ENCODE data around the gene SPC24.
"Not testable (repeated sequence)": the region's sequence is repeated elsewhere in the genome, so short reads cannot be mapped to it uniquely, and the experiment has no call there.

SPC24 gene

DNA sequence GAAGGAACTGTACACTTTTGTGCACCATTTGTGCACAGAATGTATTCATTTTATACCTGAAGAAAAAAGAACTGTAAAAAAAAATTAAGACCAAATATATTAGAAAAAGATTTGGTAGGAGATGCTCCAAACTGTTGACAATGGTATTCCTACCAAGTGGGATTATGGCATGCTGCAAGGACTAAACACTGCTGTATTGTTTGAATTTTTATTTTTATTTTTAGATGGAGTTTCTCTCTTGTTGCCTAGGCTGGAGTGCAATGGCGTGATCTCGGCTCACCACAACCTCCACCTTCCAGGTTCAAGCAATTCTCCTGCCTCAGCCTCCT lies 4.8 kb upstream of the SPC24 start:
- not testable (repeated sequence) for DNase-seq

GRCh38 chr19:11159598-11160439 lies 4.2 kb upstream of the SPC24 start:
- no peak for DNase-seq

DNA sequence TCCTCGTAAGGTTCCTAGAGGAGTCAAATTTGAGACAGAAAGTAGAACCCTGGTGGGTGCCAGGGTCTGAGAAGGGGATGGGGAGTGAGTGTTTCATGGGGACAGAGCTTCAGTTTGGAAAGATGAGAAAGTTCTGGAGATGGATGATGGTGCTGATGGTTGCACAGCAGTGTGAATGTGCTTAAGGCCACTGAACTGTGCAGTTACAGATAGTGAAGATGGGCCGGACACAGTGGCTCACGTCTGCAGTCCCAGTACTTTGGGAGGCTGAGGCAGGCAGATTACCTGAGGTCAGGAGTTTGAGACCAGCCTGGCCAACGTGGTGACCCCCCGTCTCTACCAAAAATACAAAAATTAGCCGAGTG lies 917 bp downstream of the SPC24 start:
- DNase-seq: no peak

GRCh38 chr19:11152318-11153062 lies 3.1 kb downstream of the SPC24 start:
- DNase-seq: no peak

DNA sequence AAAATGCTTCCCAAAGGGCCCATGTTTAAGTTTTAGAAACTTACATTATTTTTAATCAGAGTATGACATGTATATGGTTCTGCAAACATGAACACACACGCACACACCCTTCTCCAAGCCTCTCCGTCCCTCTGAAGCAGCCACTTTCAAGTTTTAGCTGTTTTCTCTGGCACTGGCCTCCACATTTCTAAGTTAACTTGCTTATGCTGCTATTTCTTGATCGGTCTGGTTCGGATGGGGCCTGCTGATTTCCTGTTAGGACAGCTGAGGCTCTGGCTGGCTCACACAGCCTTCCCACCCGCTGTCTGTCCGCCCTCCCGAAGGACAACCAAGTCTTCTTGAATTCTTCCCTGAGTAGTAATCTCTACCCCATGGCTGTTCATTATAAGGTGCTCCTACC lies 4.4 kb downstream of the SPC24 start:
- DNase-seq: no peak

GRCh38 chr19:11148001-11148400 lies 7.6 kb downstream of the SPC24 start:
- no peak for DNase-seq

DNA sequence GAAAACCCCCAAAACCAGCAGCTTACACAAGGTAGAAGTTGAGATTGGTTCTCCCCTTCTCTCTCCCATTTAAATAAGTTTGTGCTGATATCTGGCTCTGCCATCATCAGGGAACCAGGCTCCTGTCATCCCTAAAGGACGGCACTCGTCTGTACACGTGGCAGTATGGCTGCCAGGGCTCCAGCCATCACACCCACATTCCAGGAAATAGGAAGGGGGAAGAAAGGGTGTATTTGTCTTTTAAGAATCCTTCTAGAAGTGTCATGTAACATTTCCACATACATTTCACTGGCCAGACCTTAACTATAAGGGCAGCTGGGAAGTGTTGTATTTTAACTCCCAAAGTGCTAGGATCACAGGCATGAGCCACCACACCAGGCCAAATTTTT lies 10.1 kb downstream of the SPC24 start:
- no peak for DNase-seq

DNA sequence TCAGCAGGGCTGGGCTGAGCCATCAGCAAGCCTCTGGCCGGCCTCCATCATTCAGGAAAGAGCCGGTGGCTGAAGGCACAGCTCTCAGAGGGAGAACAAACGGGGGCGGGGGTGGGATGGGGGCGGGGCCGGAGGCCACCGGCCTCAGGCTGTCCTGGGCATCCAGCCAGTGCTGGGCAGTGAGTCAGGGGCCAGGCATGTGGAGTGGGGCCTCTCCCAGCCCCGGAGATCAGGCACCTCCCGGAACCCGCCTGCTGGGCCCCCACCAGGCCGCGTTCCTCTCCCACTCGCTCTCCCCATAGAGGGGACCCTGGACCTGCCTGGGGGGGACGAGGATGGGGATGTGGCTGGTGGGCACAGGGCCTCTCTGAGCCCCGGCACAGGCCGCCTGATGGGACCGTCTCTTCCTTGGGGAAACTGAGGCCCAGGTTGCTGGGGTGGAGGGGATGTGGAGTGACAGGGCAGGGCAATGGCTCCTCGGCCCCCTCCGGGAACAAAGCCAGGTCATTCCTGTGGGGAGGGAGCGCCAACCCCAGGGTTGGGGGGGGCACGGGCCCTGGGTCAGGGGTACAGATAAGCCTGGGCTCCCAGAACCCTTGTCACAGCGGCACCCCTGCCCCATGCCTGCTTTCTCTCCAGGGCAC lies 12.9 kb downstream of the SPC24 start:
- no peak for DNase-seq

DNA sequence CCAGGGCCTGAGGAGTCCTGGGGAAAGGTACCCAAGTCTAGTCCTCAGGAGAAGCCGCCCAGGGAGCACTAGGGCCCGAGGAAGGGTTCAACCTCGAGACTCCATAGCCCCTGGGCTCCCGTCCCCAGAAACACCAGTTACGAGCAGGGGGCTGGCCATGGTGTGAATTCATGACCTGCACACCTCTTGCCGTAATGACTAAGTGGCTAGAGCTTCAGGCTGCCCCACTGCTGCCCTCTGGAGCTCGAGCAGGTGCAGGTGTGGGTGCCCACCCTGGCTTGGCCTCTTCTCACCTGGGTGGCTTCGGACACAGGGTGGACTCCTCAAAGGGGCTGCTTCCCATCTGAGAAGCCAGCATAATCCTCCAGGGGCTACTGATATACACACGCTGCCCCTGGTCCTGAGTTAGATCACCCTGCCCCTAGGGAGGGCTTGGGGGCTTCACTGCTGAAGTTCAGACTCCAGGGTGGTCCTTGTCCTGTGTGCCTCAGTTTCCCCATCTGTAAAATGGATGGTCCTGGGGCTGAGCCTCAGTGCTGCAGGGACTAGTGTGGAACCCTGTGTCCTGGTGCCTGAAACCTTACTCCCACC lies 13.6 kb downstream of the SPC24 start:
- DNase-seq: no peak

DNA sequence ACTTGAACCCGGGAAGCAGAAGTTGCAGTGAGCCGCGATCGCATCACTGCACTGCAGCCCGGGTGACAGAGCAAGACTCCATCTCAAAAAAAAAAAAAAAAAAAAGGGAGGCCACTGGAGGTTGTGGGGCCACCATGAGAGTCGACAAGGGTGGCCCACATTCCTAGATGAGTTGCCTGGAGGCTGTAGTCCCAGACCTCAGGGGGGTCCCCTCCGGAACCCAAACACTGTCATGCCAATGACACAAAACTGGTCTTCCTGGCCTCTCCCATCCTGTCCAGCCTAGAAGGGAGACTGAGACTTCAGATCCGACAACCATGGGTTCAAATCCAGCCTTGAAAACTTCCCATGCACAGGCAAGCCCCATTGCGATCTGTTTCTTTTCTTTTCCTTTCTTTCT lies 14.7 kb downstream of the SPC24 start:
- DNase-seq: no peak

DNA sequence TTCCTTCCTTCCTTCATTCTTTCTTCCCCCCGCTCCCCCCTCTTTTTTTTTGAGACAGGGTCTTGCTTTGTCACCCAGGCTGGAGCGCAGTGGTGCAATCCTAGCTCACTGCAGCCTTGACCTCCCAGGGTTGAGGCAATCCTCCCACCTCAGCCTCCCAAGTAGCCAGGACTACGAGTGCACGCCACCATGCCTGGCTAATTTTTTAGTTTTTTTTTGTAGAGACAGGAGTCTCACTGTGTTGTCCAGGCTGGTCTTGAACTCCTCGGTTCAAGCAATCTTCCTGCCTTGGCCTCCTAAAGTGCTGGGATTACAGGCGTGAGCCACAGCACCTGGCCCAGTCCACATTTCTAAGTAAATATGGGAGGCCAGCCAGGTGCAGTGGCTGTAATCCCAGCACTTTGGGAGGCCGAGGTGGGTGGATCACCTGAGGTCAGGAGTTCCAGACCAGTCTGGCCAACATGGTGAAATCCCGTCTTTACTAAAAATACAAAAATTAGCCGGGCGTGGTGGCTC lies 15.5 kb downstream of the SPC24 start:
- DNase-seq: not testable (repeated sequence)

- DNase-seq: peak; percentile 54 to 65
These were observed 16.8 kb downstream of the SPC24 start for GRCh38 chr19:11138601-11139300.

DNA sequence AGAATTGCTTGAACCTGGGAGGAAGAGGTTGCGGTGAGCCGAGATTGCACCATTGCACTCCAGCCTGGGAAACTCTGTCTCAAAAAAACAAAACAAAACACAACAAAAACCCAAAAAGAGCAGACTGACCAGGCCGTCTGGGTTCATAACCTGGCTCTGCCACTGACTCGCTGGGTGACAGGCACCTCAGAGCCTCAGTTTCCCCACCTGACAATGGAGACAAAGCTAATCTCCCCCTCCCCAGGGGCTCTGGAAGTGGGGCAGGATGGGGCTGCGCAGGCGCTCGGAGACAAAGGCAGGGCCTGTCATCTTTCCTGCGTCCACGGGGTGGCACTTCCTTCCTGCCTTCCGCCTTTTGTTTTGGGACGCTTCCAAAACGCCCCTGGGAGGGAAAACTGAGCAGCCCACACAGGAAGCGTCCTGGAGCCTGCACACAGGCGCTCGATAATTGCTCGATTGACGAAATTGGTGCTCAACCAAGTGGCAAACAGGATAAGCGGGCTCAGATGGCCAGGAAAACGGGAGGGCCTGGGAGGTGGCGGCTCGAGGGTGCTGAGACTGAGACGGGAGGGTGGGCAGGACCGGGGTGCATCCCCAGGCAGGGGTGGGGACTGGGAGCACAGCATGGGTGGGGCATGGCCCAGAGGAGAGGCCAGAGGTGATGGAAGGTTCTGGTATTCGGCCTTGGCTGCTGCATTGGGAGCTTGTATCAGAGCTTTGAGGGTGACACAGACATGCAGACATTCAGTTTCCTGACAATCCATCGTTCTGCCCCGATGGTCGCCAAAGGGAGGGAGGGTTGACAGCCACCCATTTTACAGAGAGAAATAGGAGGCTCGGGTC lies 17.8 kb downstream of the SPC24 start:
- DNase-seq: peak; percentile 75 to 87

GRCh38 chr19:11136400-11137101 lies 19.0 kb downstream of the SPC24 start:
- no peak for DNase-seq

DNA sequence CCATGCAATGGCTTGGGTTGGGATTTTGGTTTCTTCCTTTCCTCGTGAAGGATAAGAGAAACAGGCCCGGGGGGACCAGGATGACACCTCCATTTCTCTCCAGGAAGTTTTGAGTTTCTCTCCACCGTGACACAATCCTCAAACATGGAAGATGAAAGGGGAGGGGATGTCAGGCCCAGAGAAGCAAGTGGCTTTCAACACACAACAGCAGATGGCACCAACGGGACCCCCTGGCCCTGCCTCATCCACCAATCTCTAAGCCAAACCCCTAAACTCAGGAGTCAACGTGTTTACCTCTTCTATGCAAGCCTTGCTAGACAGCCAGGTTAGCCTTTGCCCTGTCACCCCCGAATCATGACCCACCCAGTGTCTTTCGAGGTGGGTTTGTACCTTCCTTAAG lies 24.1 kb downstream of the SPC24 start:
- DNase-seq: peak in 1 of 2 experiments; percentile 19

- peak; percentile 82 to 84 for DNase-seq
These were observed 24.6 kb downstream of the SPC24 start for GRCh38 chr19:11130824-11131455.

DNA sequence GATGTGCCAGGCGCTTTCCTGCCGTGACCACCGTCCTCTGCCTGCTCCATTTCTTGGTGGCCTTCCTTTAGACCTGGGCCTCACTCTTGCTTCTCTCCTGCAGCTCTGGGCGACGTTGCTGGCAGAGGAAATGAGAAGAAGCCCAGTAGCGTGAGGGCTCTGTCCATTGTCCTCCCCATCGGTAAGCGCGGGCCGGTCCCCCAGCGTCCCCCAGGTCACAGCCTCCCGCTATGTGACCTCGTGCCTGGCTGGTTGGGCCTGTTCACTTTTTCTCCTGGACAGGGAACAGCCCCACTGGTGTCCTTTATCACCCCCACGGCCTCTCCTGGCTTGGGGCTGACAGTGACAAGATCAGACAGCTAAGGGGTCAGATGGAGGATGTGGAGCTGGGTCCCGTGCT lies 27.7 kb downstream of the SPC24 start:
- DNase-seq: no peak

DNA sequence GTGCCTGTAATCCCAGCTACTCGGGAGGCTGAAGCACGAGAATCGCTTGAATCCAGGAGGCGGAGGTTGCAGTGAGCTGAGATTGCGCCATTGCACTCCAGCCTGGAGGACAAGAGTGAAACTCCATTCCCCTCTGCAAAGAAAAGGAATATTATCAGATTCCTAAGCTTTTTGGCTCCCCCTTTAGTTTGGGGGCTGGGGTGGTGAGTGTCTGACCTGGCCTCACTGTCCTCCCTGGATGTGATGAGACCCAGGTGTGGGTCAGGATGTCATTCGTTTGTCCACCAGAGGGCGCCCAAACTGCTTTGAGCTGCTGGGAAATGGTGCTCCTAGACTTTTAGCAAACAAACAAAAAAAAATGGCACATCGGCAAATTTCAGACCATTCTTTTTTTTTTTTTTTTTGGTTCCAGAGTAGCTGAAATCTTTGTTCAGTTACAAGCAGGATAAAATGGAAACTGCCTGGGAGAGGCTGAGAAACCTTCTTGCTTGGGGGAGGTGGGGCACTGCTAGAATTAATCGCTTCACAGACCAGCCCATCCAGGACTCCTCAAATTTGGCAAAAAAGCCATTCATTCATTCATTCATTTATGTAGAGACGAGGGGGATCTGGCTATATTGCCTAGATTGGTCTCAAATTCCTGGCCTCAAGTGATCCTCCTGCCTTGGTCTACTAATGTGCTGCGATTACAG lies 29.4 kb downstream of the SPC24 start:
- peak; percentile 15 to 72 for DNase-seq

DNA sequence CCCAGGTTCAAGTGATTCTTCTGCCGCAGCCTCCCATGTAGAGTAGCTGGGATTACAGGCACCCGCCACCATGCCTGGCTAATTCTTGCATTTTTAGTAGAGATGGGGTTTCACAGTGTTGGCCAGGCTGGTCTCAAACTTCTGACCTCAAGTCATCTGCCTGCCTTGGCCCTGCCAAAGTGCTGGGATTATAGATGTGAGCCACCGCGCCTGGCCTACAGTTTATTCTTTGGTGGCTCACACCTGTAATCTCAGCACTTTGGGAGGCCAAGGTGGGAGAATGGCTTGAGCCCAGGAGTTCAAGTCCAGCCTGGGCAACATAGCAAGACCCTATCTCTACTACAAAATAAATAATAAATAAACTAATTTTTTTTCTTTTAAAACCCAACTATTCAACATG lies 31.4 kb downstream of the SPC24 start:
- not testable (repeated sequence) for DNase-seq

GRCh38 chr19:11123114-11123513 lies 32.5 kb downstream of the SPC24 start:
- DNase-seq: no peak
